Stimulated activated CD4-positive, alpha-beta T cell treated with anti-CD3 and anti-CD28 coated beads, TNF-alpha, amount 100 ng/mL, for 24 hours (primary cell): ENCODE data around the gene GSK3A.

Experiments
- DNase-seq, 3 experiments: peaks; one replicate each; pipeline ENCODE4 v3.0.0-alpha.2; 2020; ENCODE audit warnings: low read depth in 3 of 3

The GSK3A gene

DNA sequence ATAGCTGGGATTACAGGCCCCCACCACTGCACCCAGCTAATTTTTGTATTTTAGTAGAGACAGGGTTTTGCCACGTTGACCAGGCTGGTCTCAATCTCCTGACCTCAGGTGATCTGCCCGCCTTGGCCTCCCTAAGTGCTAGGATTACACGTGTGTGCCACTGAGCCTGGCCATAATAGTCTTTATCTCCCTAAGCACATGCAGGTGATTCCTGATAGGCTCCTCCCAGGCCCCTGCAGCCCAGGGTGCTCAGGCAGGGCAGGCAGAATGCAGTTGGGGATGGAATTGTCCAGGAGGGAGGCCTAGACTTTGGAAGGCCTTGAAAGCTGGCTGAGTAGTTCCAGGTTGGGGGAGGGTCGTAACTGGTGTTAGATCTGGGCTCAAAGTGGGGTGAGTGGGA lies 13.8 kb downstream of the GSK3A start:
- DNase-seq = no peak

- DNase-seq = no peak
Measured at GRCh38 chr19:42226886-42227285, 15.5 kb downstream of the GSK3A start.

GRCh38 chr19:42225718-42226292 lies 16.6 kb downstream of the GSK3A start:
- no peak for DNase-seq

GRCh38 chr19:42224940-42225717 lies 17.3 kb downstream of the GSK3A start:
- no peak for DNase-seq

- no peak for DNase-seq
Measured at GRCh38 chr19:42220751-42221097, 21.7 kb downstream of the GSK3A start.

DNA sequence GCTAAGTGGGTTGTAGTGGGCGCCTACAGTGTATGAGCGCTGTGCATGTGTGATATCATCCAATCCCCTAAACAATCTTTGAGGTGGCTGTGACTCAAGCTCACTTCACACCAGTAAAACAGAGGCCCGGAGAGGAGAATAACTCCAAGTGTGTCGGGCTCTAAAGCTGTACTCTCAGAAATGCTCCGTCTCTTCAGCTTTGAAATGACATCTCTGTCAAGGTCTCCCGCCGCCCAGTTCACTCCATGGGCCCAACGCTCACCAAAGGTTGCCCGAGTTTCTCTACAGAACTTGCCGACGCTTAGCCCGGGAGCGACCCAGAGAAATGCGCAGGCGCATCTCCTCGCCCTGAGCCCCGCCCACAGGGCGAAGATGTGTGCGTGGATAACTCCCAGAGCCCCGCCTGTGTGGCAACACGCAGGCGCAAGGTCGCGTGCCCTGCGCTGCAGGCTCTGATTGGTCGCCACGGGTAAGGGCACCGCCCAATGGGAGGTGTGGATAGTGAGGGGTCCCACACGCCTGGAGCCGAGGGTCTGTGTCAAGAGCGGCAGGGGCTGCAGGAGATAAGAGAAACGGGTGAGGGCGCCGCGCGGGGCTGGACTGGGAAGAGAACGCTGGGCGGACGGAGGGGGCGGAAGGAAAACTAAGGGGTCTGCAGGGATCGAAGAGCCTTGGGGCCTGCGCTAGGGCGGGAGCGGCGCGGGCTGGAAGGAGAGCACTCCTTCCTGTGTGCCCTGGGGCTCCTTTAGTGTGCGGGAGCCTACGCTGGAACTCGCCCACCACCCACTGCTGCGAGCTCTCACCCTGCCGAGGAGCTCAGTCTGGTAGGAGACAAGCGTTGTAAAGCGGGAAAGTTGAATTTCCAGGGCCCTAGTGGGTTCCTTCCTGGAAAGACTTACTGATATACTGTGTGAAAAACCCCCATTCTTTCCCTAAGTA lies 22.3 kb downstream of the GSK3A start, which contains the start of gene ZNF526:
ZNF526 (plus strand) TSS at position 501 of the 939 bp plus-strand sequence. CDS start 4,092 bp downstream, outside the sequence.
- DNase-seq = peak; percentile 89 to 98 (median 95)

DNA sequence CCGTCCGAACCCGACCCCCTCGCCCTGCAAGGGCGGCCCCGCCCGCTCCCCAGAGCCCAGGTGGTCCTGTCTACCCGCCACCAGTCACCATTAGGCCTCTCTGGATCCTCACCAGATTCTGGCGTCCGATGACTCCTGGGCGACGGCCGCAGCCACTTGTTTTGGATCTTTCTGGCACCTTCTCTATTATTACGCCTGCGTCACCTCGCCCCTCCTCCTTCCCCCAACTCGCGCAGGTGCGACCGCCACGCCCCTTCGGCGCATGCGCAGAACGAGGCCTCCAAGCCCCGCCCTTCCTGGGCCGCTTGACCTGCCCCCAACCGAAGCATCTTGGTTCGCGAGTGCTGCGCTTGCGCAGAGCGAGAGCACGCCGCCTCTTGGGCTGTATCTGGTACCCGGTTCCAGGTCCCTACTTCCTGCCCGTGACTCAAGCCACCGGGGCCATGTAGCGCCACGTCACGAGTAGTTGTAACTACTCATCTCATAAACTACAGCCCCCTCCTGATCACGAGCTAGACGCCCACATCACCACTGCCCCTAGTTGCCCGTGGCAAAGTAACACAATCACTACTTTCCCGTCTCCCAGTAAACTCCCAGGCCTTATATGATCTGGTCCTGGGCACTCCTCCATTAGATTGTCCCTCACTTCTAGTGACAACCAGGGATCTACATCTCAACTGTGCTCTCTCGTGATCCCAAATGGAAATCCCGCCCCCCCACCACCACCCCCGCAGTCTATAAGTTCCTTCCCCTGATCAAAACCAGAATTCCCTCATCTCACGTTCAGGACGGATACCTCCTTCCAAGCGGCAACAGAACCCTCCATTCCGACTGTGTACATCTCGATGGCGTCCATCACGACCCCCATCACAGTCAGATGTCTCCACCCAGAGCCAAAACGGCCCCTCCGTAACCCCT lies 24.6 kb downstream of the GSK3A start, which contains the start of gene DEDD2:
DEDD2 (minus strand) TSS at position 158 of the 918 bp plus-strand sequence. CDS start 670 bp downstream, outside the sequence.
- peak; percentile 99 for DNase-seq

GRCh38 chr19:42216653-42217519 lies 25.5 kb downstream of the GSK3A start:
- peak in 1 of 3 experiments; percentile 31 for DNase-seq

DNA sequence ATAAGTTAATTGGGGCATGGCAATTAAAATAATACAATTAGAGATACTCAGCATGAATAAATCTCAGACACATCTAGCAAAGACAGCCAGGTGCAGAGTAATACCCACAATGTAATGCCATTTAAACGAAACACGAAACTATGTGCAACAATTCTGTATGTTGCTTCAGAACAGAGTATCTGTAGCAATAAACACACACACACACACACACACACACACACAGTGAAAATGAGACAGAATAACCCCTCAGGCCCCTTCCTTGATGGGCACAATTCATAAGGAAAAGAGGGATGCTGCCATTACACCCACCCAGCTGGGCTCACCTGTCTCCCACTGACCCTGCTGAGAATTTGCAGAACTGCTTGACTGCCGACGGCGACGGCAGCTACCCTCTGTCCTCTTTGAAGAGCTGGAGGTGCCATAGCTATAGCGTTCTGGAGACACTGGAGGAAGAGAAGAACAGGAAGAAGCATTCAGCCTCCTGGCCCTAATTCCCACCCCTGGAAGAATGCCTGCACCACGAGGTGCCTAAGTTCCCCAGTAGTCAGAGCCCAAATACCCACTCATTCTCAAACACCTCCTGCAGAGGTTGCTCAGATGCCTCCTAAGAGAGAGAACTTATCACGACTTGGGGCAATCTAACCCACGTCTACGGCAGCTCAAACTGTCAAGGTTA lies 27.5 kb downstream of the GSK3A start:
- DNase-seq = no peak

DNA sequence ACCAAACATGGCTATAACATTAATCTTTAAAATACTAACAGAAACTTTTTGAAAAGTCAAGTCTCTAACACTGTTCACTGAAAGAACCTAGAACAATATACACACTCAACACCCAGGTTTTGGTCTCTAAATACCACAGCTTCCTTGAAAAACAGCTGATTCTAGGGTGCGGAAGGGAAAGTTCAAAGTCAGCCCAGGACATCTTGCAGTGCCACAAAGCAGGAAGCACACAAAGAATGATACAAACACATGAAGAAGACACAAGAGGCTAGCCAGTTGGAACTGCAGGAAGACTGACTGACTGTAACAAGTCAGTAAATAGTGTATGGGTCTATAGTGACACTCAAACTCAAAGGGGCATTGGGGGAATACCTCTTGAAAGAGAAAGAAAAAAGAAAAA lies 29.5 kb downstream of the GSK3A start:
- no peak for DNase-seq

DNA sequence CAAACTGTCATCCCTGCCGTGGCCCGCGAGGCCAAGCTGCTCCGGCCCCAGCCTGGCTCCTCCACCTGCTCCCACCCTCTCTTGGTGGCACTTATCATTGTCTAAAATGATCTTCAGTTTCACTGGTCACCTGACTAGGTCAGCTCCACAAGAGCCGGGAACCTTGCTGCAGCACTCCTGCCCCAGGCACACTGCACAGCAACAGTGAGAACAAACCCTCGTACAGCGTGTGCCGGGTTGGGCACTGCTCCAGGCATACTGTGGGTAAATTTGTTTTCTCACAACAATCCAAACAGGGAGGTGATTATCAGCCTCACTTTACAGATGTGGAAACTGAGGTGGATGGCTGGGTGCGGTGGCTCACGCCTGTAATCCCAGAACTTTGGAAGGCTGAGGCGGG lies 33.8 kb downstream of the GSK3A start:
- DNase-seq = no peak

GRCh38 chr19:42207767-42208271 lies 34.6 kb downstream of the GSK3A start:
- no peak for DNase-seq

GRCh38 chr19:42206871-42207755 lies 35.3 kb downstream of the GSK3A start:
- no peak for DNase-seq

GRCh38 chr19:42204664-42205063 lies 37.7 kb downstream of the GSK3A start:
- no peak for DNase-seq

- no peak for DNase-seq
Measured at GRCh38 chr19:42203700-42204099, 38.7 kb downstream of the GSK3A start.

GRCh38 chr19:42202290-42202880 lies 40.0 kb downstream of the GSK3A start:
- no peak for DNase-seq

- peak in 1 of 3 experiments; percentile 34 for DNase-seq
Measured at GRCh38 chr19:42201489-42202289, 40.7 kb downstream of the GSK3A start.
